HCT116 (cell line): ENCODE results near the gene ADCYAP1. TPM values are rescaled to one million over a fixed set of nuclear protein-coding genes. Genes with fewer than 3 reads are reported as not detected.

Experiments
- ATAC-seq: fragments of 200-7000 bp; cut with Tn5 transposase; 2 replicates; pipeline ENCODE4 v1.9.1; 2020; ENCODE audit warnings: mild to moderate bottlenecking, moderate library complexity
- BruUV-seq: library from RNA; stranded (reverse); fragments of 400-500 nt; replicated peaks from 2 replicates; lab custom pipeline; 2021; lab: Mats Ljungman, UMichigan
- CTCF ChIA-PET: fragments of 300-600 bp; sonication (Branson Sonifier 250); formaldehyde crosslinking; loops from one replicate; lab custom pipeline; 2021; ENCODE audit warnings: antibody characterized with exemption; lab: Charles Lee
- POLR2A ChIA-PET: fragments of 300-600, 350-600 bp; sonication (Branson Sonifier 250); formaldehyde crosslinking; loops from one replicate; lab custom pipeline; 2021; ENCODE audit warnings: antibody characterized with exemption; lab: Charles Lee
- RAD21 ChIA-PET, 2 experiments: fragments of 300-600 bp; sonication (Branson Sonifier 250); formaldehyde crosslinking; loops; one replicate each; lab custom pipeline; 2023; ENCODE audit warnings: low total read pairs in 2 of 2; ENCODE audit not compliant: uncharacterized antibody in 2 of 2, unreplicated experiment in 2 of 2, low non-redundant PET in 1 of 2; lab: Charles Lee
- DNase-seq: peaks from one replicate; pipeline ENCODE4 v3.0.0-alpha.2; 2010; ENCODE audit warnings: low read depth, low spot score
- H2AFZ ChIP-seq: fragments of 200-600 bp; shearing (Covaris generic), sonication (generic); 2 replicates; pipeline ENCODE4 v1.6.1; 2017; ENCODE audit warnings: low read depth, mixed run types, mixed read lengths, antibody characterized with exemption, low read length; ENCODE audit not compliant: poor library complexity, severe bottlenecking
- H3K27ac ChIP-seq: 2 replicates; pipeline ENCODE4 v1.5.1; 2012; ENCODE audit warnings: low read depth, low read length
- H3K27me3 ChIP-seq: fragments of 200-600 bp; sonication (generic); 2 replicates; pipeline ENCODE4 v1.6.1; 2016; ENCODE audit warnings: mixed run types, low read length, mixed read lengths; ENCODE audit not compliant: insufficient read depth
- H3K36me3 ChIP-seq, 2 experiments: fragments of 200-500 bp in 1 of 2; fragments of 200-600 bp in 1 of 2; sonication (Bioruptor generic) in 1 of 2; sonication (generic) in 1 of 2; 2 replicates each; pipeline versions ENCODE4 v1.5.1 to v1.6.1; 2014 to 2016; ENCODE audit warnings: low read length in 2 of 2, inconsistent platforms in 1 of 2, mixed read lengths in 1 of 2, mixed run types in 1 of 2; ENCODE audit not compliant: insufficient read depth in 2 of 2, control insufficient read depth in 1 of 2
- H3K4me1 ChIP-seq, 2 experiments: fragments of 200-600 bp in 1 of 2; sonication (generic) in 1 of 2; 2 replicates each; pipeline versions ENCODE4 v1.5.1 to v1.6.1; 2012 to 2017; ENCODE audit warnings: low read length in 2 of 2, inconsistent platforms in 1 of 2, mild to moderate bottlenecking in 1 of 2, mixed read lengths in 1 of 2, mixed run types in 1 of 2, moderate library complexity in 1 of 2; ENCODE audit not compliant: insufficient read depth in 2 of 2, control insufficient read depth in 1 of 2
- H3K4me2 ChIP-seq: fragments of 200-600 bp; sonication (generic); 2 replicates; pipeline ENCODE4 v1.6.1; 2017; ENCODE audit warnings: mixed run types, low read length, mixed read lengths
- H3K4me3 ChIP-seq, 2 experiments: fragments of 200-600 bp in 1 of 2; sonication (generic) in 1 of 2; replicated peaks in 1 of 2; 2 replicates each; pipeline ENCODE4 v1.5.1; 2011 to 2016; ENCODE audit warnings: low read length in 2 of 2, control low read depth in 1 of 2, low read depth in 1 of 2, mild to moderate bottlenecking in 1 of 2, mixed read lengths in 1 of 2, mixed run types in 1 of 2
- H3K79me2 ChIP-seq: fragments of 200-600 bp; sonication (generic); 2 replicates; pipeline ENCODE4 v1.6.1; 2017; ENCODE audit warnings: mild to moderate bottlenecking, mixed run types, low read length, moderate library complexity, mixed read lengths; ENCODE audit not compliant: insufficient read depth
- H3K9ac ChIP-seq: fragments of 200-600 bp; sonication (generic); 2 replicates; pipeline ENCODE4 v1.6.1; 2016; ENCODE audit warnings: low read length, mixed read lengths
- H3K9me2 ChIP-seq: fragments of 200-600 bp; sonication (generic), shearing (Covaris generic); 2 replicates; pipeline ENCODE4 v1.6.1; 2017; ENCODE audit warnings: mixed run types, mild to moderate bottlenecking, moderate library complexity; ENCODE audit not compliant: insufficient read depth
- H3K9me3 ChIP-seq, 2 experiments: fragments of 200-500 bp in 1 of 2; fragments of 200-600 bp in 1 of 2; sonication (Bioruptor generic) in 1 of 2; sonication (generic) in 1 of 2; 2 replicates each; pipeline ENCODE4 v1.6.1; 2014 to 2017; ENCODE audit warnings: low read length in 2 of 2, mixed read lengths in 2 of 2, inconsistent platforms in 1 of 2, low read depth in 1 of 2, mild to moderate bottlenecking in 1 of 2, mixed run types in 1 of 2, moderate library complexity in 1 of 2; ENCODE audit not compliant: control insufficient read depth in 1 of 2, insufficient read depth in 1 of 2
- H4K20me1 ChIP-seq: fragments of 200-600 bp; sonication (generic), shearing (Covaris generic); 2 replicates; pipeline ENCODE4 v1.6.1; 2017; ENCODE audit warnings: mixed run types, mild to moderate bottlenecking, moderate library complexity; ENCODE audit not compliant: insufficient read depth
- CBX3 ChIP-seq: IDR thresholded peaks from 2 replicates; pipeline ENCODE4 v1.6.1; 2012; ENCODE audit warnings: low read depth
- EGR1 ChIP-seq: IDR thresholded peaks from 2 replicates; pipeline ENCODE4 v1.6.1; 2012; ENCODE audit warnings: low read depth
- EZH2 ChIP-seq: fragments of 200-600 bp; sonication (generic); IDR thresholded peaks from 2 replicates; pipeline ENCODE4 v1.6.1; 2017; ENCODE audit warnings: antibody characterized with exemption, mixed run types
- FOSL1 ChIP-seq: IDR thresholded peaks from 2 replicates; pipeline ENCODE4 v1.6.1; 2012; ENCODE audit warnings: low read depth
- JUND ChIP-seq: IDR thresholded peaks from 2 replicates; pipeline ENCODE4 v1.6.1; 2012
- RAD21 ChIP-seq: IDR thresholded peaks from 2 replicates; pipeline ENCODE4 v1.6.1; 2012; ENCODE audit warnings: low read depth, mild to moderate bottlenecking
- SRF ChIP-seq: IDR thresholded peaks from 2 replicates; pipeline ENCODE4 v1.6.1; 2012; ENCODE audit warnings: low read depth
- intact Hi-C: fragments of 100-400 bp; cut with micrococcal nuclease; formaldehyde crosslinking; loops from 2 replicates; pipeline ENCODE4 v1.10.0; 2022
- total RNA-seq: library from RNA; stranded (reverse); gene quantifications from one replicate; pipeline ENCODE4 v1.2.1, GENCODE V29; 2021; ENCODE audit not compliant: unreplicated experiment
- TF ChIP-seq, protein P1 (sequence below): IDR thresholded peaks from 2 replicates; pipeline ENCODE4 v1.6.1; 2012
- TF ChIP-seq, protein P2 (sequence below), 3 experiments: fragments of 200-600 bp in 1 of 3; sonication (generic) in 1 of 3; IDR thresholded peaks in 2 of 3; conservative IDR thresholded peaks in 1 of 3; 2 replicates each; pipeline ENCODE4 v1.5.1; 2012 to 2017; ENCODE audit warnings: low read depth in 2 of 3, low read length in 2 of 3, antibody characterized with exemption in 1 of 3, borderline replicate concordance in 1 of 3, control low read depth in 1 of 3, mild to moderate bottlenecking in 1 of 3, mixed read lengths in 1 of 3, mixed run types in 1 of 3, moderate library complexity in 1 of 3; ENCODE audit not compliant: insufficient read depth in 1 of 3
- TF ChIP-seq, protein P3 (sequence below): IDR thresholded peaks from 2 replicates; pipeline ENCODE4 v1.6.1; 2011; ENCODE audit warnings: mild to moderate bottlenecking, low read length, moderate library complexity; ENCODE audit not compliant: insufficient replicate concordance; ENCODE audit errors: extremely low read depth

Gene ADCYAP1
- total RNA-seq, 1 experiment from 2014 or later: not detected

DNA sequence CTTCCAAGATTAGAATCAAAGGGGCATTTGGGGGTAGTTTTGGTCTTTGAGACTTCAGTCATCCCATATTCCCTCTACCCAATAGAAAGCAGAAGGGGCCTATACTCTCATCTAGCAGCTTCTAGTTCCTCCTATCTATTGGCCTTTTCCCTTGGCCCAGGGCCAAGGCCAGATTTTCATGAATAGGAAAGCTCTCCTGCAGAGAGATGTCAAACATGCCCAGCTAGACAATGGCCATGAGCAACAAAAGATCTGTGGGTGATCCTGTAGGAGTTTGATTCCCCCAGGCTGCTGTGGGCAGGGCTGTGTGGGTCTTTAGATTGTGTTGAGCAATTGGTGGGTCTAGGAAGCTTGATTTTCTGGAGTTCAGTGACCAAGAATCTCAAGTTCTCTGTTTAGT lies 2.9 kb upstream of the ADCYAP1 start:
- CTCF ChIA-PET: interaction anchor here (2.2 kb wide), 1 partner anchor 60 kb away, joined by 9 read pairs; no protein-coding TSS in a partner anchor
- no TSS peak for BruUV-seq
- TF ChIP-seq JUND: no peak
- TF ChIP-seq EGR1: no peak
- TF ChIP-seq, all 23 proteins: peak for 0

DNA sequence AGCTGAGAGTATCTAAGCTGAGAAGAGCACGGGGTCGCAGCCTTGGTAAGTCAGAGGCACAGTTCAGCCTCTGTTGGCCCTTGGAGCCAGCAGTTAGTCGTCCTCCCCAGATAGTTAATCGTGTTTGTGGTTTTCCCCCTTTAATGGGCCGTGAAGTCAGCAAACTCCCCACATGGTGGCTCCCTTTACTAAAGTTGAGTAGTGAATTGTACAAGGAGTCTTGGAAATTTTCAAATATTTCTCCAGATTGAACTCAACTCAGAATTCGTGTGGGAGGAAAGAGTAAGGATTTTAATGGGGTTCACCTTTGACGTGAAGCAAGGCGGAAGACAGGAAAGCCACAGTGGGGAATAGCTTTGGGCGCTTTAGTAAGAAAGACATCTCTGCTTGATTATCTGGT lies 2.4 kb upstream of the ADCYAP1 start:
- no peak overlapping the region for H3K9ac ChIP-seq
- H3K4me2 ChIP-seq: no peak overlapping the region
- no peaks in the 10 kb centered on the region for H3K9me3 ChIP-seq
- H4K20me1 ChIP-seq: no peaks in the 10 kb centered on the region
- DNase-seq: peak; percentile 6
- no peaks in the 10 kb centered on the region for H3K9me2 ChIP-seq
- BruUV-seq: no TSS peak
- H3K4me1 ChIP-seq: no peaks in the 10 kb centered on the region
- H3K36me3 ChIP-seq: no peaks in the 10 kb centered on the region
- no peak for ATAC-seq
- TF ChIP-seq, protein P1, sequence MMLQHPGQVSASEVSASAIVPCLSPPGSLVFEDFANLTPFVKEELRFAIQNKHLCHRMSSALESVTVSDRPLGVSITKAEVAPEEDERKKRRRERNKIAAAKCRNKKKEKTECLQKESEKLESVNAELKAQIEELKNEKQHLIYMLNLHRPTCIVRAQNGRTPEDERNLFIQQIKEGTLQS: no peak
- TF ChIP-seq, protein P2, sequence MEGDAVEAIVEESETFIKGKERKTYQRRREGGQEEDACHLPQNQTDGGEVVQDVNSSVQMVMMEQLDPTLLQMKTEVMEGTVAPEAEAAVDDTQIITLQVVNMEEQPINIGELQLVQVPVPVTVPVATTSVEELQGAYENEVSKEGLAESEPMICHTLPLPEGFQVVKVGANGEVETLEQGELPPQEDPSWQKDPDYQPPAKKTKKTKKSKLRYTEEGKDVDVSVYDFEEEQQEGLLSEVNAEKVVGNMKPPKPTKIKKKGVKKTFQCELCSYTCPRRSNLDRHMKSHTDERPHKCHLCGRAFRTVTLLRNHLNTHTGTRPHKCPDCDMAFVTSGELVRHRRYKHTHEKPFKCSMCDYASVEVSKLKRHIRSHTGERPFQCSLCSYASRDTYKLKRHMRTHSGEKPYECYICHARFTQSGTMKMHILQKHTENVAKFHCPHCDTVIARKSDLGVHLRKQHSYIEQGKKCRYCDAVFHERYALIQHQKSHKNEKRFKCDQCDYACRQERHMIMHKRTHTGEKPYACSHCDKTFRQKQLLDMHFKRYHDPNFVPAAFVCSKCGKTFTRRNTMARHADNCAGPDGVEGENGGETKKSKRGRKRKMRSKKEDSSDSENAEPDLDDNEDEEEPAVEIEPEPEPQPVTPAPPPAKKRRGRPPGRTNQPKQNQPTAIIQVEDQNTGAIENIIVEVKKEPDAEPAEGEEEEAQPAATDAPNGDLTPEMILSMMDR (IDR thresholded peaks at IDR 0.05 in 2 of 3, conservative IDR thresholded peaks at IDR 0.05 in 1 of 3; ENCODE audit: borderline replicate concordance in 1 of 3, insufficient read depth in 1 of 3, low read depth in 2 of 3, low read length in 2 of 3): peak; percentile 21 to 31 (median 23); a peak in 3 of 6 replicates
- TF ChIP-seq, protein P3, sequence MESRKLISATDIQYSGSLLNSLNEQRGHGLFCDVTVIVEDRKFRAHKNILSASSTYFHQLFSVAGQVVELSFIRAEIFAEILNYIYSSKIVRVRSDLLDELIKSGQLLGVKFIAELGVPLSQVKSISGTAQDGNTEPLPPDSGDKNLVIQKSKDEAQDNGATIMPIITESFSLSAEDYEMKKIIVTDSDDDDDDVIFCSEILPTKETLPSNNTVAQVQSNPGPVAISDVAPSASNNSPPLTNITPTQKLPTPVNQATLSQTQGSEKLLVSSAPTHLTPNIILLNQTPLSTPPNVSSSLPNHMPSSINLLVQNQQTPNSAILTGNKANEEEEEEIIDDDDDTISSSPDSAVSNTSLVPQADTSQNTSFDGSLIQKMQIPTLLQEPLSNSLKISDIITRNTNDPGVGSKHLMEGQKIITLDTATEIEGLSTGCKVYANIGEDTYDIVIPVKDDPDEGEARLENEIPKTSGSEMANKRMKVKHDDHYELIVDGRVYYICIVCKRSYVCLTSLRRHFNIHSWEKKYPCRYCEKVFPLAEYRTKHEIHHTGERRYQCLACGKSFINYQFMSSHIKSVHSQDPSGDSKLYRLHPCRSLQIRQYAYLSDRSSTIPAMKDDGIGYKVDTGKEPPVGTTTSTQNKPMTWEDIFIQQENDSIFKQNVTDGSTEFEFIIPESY: no peak
- TF ChIP-seq SRF: no peak
- TF ChIP-seq RAD21: peak; percentile 54
- no peak for TF ChIP-seq CBX3
- no peak for TF ChIP-seq FOSL1
- TF ChIP-seq EZH2: no peak
- no peaks in the 10 kb centered on the region for H3K79me2 ChIP-seq
- H3K27me3 ChIP-seq: no peaks in the 10 kb centered on the region
- CTCF ChIA-PET: interaction anchor here (2.2 kb wide), 1 partner anchor 60 kb away, joined by 9 read pairs; no protein-coding TSS in a partner anchor
- intact Hi-C loops: no loop called here
- POLR2A ChIA-PET: no interaction called here
- RAD21 ChIA-PET: no interaction called here
- no peak overlapping the region for H3K4me3 ChIP-seq
- H2AFZ ChIP-seq: no peak overlapping the region
- H3K27ac ChIP-seq: no peak overlapping the region

More for the DNA sequence above, 2.9 kb upstream of the ADCYAP1 start:
- Histone ChIP-seq H3K4me2 (no peak overlapping the region), H3K36me3 (no peaks in the 10 kb centered on the region), H3K4me3 (no peak overlapping the region), H4K20me1 (no peaks in the 10 kb centered on the region), H3K27ac (no peak overlapping the region), H3K79me2 (no peaks in the 10 kb centered on the region), H3K4me1 (no peaks in the 10 kb centered on the region), H3K9me3 (no peaks in the 10 kb centered on the region), H3K27me3 (no peaks in the 10 kb centered on the region), H2AFZ (no peak overlapping the region), H3K9ac (no peak overlapping the region), H3K9me2 (no peaks in the 10 kb centered on the region)
- ChIA-PET POLR2A (no interaction called here), RAD21 (no interaction called here)
- intact Hi-C loops: no loop called here
- ATAC-seq: no peak
- DNase-seq: no peak
